ENCODE measurements around the gene C1QL1.

- TF ChIP-seq EZH2 (IDR thresholded peaks at IDR 0.05; ENCODE audit: borderline replicate concordance, low read depth, low read length, poor library complexity, severe bottlenecking) = no peak
- no peak for TF ChIP-seq CTCF (conservative IDR thresholded peaks at IDR 0.05; ENCODE audit: low read depth, low read length)
Observed at GRCh38 chr17:44925731-44926697, 42.1 kb downstream of the C1QL1 start.

Measured in A673 (cell line).